Effector CD4-positive, alpha-beta T cell (primary cell): ENCODE results near the gene BEAN1.
"Not testable (repeated sequence)": the region's sequence is repeated elsewhere in the genome, so short reads cannot be mapped to it uniquely, and the experiment has no call there.

Experiments used
- DNase-seq: peaks from one replicate; pipeline ENCODE4 v3.0.0-alpha.2; 2020

The BEAN1 gene

GRCh38 chr16:66510711-66511601, 83.9 kb downstream of the BEAN1 start:
- DNase-seq, result no peak

- no peak for DNase-seq
Measured at GRCh38 chr16:66511602-66512271, 84.6 kb downstream of the BEAN1 start.

GRCh38 chr16:66512272-66513110, 85.4 kb downstream of the BEAN1 start:
- no peak for DNase-seq

DNA sequence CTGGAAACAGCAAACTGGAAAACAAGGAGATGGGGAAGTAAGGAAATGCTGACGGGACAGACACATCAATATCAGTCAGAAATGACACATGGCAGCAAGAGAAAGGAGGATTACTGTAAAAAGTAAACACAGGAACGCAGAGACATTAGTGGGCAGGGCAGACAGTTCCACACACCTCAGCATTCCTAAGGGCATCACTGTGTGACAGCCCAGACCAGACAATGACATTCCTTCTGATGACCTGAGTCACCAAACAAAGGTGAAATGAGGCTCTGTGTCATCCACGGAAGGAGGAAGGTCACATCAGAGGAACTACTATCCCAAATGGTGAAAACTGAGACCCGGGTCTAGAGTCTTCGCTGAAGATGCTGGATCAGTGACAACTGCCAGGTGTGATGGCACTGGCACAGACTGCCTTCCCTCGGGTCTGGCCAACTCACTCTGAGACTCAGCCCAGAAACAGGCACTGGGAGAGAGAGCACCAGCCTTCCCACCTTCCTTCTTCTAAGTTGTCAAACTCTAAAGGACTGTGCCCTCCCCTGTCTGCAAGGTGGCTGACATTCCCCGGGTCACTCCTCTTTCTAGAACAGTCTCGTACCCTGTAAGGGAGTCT, 86.1 kb downstream of the BEAN1 start:
- no peak for DNase-seq

- not testable (repeated sequence) for DNase-seq
Measured at GRCh38 chr16:66514391-66514790, 87.3 kb downstream of the BEAN1 start.

DNA sequence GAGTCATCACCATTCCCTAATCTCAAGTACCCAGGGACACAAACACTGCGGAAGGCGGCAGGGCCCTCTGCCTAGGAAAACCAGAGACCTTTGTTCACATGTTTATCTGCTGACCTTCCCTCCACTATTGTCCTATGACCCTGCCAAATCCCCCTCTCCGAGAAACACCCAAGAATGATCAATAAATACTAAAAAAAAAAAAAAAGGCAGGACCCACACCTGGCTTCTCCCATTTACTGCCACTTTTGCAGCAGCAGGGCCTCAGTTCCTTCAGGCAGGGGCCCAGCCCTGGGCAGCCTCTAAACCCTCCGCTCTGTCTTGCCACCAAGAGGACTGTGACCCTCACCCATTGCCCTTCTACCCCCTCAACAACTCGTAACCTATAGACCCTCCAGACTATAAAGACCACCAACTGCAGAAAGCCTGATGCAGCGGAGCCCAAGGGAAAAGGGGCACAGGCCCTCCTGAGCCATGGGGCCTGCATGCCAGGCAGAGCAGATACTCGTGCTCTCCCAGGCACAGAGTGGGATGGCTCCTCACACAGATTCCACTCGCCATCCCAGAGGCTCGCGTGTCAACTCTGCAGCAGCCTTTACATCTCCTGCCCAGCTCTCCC, 88.0 kb downstream of the BEAN1 start:
- not testable (repeated sequence) for DNase-seq

DNA sequence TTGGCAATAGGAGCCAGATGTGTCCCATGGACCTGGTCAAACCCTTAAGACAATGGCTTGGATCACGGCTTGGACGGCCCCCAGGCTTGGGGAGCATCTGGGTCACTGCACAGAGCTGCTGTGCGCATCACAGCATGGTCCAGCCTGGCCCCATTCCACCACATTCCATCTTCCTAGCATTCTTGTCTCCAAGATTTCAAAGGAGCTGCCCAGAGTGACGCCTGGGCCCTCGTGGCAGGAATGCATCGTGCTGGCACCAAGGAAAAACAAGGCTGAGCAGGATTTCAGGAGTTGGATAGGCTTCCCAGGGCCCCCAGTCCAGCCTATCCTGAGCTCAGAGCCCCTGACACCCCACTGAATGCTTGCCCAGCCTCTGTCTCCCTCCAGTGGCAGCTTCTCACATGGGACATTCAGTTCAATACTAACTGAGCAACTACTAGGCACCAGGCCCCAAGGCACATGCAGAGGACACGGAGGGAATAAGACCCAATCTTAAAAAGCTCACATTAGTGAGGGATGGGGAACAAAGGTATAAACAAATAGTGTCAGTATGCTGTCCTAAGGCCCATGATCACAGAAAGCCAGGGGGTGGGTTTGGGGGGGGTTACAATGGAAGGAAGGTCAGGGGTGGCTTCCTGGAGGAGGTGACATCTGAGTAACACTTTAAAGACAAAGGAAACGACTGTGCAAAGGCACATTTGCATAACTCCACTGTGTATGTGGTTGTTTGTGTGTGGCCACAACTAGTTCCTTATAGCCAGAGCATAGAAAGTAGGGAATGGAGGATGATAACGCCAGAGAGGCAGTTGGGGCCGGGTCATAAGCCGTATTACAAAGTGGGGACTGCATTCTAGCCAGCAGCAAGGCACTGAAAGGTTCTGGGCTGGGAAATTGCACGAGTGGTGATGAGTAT, 88.8 kb downstream of the BEAN1 start:
- DNase-seq, result no peak

DNA sequence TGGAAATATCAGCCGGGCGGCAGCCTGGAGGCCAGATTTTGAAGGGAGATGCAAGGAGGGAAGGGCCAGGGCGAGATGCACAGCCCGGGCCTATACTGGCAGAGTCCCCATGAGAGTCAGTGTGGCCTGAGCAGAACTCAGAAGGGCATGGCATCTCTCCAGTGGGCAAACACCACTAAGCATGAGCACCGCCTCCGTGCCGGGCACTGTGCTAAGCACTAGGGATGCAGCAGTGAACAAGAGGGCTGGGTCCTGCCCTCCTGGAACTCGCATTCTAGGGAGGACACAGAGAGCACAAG, 89.4 kb downstream of the BEAN1 start:
- DNase-seq, result no peak

DNA sequence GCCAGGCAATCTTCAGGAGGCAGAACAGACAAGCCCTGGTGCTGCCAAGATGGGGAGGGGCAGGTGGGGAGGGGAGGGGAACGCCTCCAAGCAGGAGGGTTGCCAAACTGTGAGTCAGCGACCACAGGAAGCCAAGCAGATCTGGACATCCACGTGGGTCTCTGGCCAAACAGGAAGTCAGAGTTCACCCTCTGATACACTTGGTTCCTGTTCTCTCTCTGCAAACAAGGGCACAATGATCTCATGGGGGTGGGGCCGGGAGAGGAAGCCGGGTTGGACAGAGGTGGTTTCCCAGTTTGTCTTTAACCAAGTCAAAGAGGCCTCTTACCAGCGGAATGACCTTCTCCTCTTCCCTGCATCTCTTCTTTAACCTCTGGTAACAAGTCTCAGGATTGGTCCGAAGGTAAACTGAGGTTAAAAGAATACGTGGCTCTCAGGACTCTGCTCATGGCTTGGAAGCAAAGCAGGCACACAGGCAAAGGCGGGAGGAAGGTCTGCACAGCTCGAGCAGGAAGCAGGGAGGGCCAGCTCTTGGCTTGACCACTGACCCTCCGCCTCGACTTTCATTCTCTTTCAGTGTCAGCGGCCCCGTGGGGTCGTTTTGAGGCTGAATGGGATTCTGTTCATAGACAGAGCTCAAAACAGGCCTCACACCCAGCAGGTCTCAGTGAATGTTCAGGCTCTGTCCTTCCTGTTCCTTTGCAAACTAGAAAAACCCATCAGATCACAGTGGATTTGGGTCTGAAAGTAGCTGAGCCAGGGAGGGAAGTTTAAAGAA, 89.9 kb downstream of the BEAN1 start:
- peak; percentile 63 for DNase-seq

GRCh38 chr16:66517586-66518263, 90.6 kb downstream of the BEAN1 start:
- DNase-seq, result no peak

DNA sequence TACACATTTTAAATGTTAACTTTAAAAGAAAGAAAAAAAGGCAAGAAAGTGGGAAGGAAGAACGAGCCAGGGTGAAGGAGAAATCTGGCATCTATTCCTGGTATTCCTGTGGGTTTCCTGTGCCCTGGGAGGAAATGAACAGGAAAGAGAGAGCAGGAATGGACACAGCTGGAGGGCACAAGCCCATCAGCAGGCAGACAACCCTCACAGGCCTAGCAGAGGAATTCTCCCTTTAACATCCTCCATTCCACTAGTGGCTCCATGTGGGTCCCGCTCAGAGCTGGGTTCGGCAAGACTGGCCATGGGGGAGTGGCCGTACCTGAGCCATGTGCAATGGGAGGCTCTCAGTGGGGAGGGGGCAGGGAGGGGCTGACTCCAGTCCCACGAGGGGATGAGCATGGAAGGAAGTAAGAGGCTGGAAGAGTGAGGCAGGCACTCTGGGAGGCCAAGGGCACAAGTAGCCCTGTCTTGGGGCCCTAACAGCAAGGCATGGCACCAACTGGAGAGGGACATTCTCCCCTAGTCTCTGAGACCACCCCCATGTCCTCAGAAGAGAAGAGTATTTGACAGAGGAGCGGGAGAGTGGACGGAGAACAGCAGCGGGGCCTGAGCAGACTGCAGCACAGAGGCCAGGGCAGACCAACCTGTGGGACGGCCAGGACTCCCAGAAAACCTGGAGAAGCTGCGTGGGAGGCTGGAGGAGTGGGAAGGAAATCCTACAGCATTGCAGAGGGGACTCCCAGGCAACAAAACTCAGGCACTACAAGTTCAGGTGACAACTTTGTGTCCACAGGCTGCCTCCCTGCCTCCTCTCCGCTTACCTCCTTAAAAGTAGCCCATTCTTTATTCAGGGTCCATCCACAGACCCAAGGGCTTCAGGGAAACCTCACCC, 92.6 kb downstream of the BEAN1 start:
- no peak for DNase-seq

DNA sequence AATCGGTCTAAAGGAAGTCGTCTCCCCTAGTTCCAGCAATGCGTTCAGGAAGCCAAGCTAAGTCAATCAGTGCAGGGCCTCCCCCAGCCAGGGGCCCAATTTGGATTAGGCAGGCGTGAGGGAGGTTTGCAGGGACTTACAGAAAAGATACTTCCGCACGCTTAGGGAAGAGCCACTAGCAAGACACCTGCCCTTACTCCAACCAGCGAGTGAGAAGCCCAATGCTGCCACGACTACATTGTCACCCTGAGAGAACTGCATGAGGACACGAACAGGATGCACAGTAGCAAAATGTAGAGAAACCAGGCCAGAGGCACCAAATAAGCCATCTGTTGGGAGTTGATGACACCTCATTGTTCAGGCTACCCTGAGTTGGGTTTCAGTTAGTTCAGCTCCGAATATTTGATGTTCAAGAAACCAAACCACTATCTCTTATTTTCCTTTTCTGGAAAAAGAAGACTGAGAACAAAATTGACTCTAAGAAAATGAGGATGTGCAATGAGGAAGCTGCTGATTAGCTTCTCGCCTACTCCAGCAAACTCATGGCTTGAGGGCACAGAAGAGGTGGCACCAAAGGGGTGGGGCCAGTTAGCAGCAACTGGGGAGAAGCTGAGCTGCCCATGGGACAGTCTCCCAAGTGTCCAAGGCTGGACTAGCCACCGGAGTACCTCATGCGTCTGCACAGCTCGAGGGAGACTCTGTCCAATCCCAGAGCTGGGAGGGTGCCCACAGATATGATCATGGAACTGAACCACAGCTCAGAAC, 93.5 kb downstream of the BEAN1 start:
- no peak for DNase-seq

GRCh38 chr16:66521252-66521713, 94.2 kb downstream of the BEAN1 start:
- DNase-seq, result no peak

- DNase-seq, result peak; percentile 76
Measured at GRCh38 chr16:66521951-66522771, 95.1 kb downstream of the BEAN1 start.

DNA sequence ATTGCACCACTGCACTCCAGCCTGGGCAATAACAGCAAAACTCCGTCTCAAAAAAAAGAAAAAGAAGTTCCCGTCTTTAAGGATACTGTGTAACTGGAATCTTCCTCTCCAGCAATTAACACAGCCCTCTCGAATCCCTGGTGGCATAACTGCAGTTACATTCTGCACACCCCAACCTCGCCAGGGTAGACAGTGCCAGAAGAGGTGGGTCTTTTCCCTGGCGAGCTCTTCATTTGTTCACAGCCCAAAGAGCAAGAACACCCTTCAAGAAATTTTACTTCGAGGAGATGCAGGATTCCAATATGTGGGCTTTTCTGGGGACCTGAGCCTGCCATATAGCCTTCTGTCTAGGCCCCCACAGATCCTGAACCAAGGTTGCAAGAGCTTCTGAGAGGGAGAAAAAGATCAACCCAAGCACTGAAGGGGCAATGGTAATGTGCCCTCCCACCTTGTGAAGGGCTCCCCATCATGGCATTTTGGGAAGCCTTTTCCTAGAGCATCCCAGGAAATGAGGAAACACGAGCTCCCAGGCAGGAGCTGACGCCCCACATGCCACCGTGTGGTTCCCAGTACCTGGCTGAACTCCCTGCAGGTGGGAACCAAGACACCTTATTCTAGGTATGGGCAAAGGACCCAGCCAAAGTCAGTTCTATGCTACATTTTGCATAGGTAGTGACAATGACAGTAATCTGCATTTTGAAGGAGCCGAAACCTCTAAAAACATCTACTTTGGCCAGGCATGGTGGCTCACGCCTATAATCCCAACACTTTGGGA, 95.9 kb downstream of the BEAN1 start:
- no peak for DNase-seq

- peak; percentile 20 for DNase-seq
Measured at GRCh38 chr16:66523861-66524354, 96.8 kb downstream of the BEAN1 start.
